Right ventricle myocardium inferior (tissue), 1 donor: Measurements from ENCODE around the gene EIF6. TPM values are rescaled to one million over a fixed set of nuclear protein-coding genes. Genes with fewer than 3 reads are reported as not detected.

Experiments used
- ATAC-seq: fragments of 200-7000 bp; cut with Tn5 transposase; one replicate; pipeline ENCODE4 v1.9.1; 2020; ENCODE audit warnings: mild to moderate bottlenecking, moderate library complexity
- DNase-seq: peaks from one replicate; pipeline ENCODE4 v3.0.0; 2021; ENCODE audit errors: missing footprints
- intact Hi-C: fragments of 100-400 bp; cut with DNase I; formaldehyde crosslinking; loops from one replicate; pipeline ENCODE4 v1.11.0; 2022
- total RNA-seq: library from RNA; stranded (reverse); fragmentation: NEBNext Ultra II Directional; extraction: Animal tissue kit (Norgen Biotek cat#: 25700); gene quantifications from one replicate; pipeline ENCODE4 v1.2.1, GENCODE V29; 2021
- donor health status: DM: no; HTN: yes; CAD: no; lungs with severe emphysema.

Gene EIF6
- total RNA-seq, 1 donor from 2014 or later, result 36.5 TPM

DNA sequence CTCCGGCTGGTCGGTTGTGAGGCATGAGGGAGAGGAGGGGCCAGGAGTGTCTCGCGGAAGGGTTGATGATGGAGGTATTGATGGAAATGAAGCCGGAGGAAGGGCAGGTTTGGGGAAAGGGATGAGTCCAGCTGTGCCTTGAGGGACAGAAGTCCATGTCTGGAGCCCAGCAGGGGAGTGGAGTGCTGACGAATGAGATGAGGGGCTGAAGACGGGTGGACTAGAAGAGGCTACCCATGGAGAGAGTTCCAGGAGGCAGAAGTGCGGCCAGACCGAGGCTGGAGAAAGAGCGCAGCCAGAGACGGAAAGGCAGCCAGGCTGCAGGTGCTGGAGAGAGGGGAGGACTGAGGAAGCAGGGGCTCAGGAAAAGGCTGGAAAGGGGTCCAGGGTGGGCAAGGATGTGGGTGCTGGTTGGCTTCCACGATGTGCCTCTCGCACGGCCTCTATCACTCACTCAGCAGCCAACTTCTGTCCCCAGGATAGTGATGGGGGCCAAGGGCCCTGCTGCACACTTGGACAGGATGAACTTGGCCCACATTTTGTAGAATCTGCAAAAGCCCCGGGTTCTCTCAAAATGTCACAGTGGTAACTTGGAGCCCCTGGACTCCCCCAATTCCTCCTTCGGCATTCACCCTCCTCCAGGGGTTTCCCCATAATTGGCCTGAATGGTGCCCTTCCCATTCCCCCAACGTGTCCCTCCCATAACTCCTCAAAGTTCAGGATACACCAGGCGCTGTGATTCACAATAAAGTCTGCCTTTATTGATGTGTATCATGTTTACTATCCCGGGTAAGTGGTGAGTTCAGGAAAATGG, 627 bp upstream of the EIF6 start:
- peak; percentile 8 for ATAC-seq
- intact Hi-C loops, result no loop called here
- no peak for DNase-seq

DNA sequence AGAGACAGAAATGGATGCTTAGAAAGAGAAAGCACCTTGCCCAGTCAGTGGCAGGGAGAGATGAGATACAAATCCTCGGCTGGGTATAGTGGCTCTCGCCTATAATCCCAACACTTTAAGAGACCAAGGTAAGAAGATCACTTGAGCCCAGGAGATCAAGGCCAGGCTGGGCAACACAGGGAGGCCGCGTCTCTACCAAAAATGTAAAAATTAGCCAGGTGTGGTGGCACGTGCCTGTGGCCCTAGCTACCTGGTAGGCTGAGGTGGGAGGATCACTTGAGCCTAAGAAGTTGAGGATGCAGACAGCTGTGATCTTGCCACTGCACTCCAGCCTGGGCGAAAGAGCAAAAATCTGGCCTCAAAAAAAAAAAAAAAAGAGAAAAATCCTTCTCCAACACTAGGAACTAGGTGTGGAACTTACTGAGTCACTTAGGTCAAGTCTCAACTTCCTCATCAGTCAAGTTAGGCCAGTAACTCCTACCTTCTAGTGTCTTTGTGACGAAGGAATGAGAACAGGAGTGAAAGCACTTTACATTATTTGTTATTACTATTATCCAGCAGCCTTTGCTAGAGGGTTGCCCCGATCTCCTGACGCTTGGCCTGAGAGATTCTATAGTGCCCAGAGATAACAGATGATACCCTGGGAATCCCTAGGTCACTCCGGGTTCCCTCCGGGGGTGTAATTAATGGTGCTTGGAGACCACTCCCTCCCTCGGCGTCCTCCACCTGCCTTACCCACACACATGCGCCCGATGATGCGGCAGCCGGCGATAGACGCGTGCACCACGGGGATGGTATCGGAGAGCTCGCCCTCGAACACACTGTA, 918 bp downstream of the EIF6 start:
- DNase-seq (no peak), ATAC-seq (peak; percentile 2)
- intact Hi-C loops, result no loop called here

DNA sequence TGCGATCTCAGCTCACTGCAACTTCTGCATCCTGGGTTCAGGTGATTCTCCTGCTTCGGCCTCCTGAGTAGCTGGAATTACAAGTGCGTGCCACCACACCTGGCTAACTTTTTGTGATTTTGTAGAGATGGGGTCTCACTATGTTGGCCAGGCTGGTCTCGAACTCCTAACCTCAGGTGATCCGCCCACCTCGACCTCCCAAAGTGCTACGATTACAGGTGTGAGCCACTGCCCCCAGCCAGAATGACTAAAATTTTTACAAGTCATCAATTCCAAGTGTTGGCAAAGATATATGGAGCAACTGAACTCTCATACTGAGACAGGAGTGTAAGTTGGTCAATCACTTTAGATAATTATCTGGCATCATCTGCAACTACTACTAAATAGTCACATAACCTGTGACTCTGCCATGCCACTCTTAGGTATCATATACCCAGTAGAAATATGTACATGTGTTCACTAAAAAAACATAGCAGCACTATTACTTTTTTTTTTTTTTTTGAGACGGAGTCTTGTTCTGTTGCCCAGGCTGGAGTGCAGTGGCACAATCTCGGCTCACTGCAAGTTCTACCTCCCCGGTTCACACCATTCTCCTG, 3.0 kb downstream of the EIF6 start:
- ATAC-seq, result no peak
- no peak for DNase-seq
- intact Hi-C loops, result no loop called here

DNA sequence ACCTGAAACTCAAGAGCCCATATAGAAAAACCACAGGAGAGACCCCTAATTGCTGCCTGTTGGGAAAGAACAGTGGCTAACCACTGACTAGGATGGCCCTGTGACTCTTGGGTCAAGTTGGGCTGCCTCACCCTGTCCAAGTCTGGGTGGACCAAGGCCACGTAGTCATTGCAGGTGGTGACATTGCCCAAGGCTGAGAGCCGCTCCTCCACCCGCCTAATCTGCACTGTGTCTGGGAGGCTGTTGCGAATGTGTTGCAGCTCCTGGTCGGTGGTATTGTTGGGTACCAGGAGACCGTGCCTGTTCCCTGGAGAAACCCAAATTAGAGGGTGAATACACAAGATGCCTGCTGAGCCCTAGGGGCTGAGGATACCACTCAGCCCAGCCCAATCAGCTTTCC, 4.0 kb downstream of the EIF6 start:
- DNase-seq (no peak), ATAC-seq (no peak)
- intact Hi-C loops, result no loop called here

DNA sequence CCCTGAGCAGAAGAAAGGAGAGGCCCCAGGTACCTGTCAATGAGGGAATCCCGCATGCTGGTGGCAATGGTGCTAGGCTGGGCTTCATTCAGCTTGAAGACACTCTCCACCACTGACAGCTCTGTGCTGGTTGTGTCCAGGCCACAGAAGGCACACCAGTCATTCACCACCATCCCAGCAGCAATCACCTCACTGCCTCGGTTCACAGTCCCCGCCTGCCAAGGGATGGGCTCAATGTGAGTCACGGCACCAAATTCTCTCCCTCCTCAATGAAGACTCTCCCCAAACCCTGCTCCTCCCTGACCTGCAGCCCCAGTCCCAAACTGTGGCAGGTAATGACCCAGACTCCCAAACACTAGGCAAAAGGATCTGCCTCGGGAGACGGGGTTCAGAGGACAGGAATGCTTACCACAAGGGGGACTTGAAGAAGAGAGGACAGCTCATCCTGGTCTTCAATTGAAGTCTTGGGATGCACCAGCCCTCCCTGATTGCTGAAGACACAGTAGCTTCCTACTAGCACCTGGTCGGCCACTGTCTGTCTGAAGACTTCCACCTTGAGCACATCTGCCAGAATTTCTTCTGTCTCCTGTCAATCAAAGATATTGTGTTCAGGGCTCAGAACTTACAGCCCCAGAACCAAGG, 4.9 kb downstream of the EIF6 start:
- ATAC-seq, result no peak
- intact Hi-C loops, result loop anchor here (5.0 to 10.0 kb wide), 3 partner anchors 132 to 445 kb away; partner anchors contain the start of genes EDEM2, GSS and MYH7B
- DNase-seq, result no peak

DNA sequence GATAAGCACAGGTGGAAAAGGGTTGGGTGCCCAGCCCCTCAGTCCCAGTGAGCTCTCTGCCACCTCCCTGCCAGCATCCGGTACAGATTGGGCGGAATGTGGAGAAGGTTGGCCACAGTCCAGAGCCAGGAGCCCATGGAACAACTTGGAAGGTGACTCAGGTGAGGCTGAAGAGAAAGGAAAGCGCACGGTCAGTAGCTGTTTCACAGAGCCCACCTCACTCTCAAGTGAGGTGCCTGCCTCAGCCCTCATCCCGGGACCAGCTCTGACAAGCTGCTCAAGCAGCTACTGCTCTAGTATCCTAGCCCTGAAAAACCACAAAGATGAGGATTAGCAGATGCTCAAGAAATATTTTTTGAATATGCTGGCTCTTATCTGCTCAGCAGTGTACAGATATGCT, 5.5 kb downstream of the EIF6 start:
- ATAC-seq (no peak), DNase-seq (no peak)
- intact Hi-C loops, result loop anchor here (5.0 to 10.0 kb wide), 3 partner anchors 132 to 444 kb away; partner anchors contain the start of genes EDEM2, GSS and MYH7B

DNA sequence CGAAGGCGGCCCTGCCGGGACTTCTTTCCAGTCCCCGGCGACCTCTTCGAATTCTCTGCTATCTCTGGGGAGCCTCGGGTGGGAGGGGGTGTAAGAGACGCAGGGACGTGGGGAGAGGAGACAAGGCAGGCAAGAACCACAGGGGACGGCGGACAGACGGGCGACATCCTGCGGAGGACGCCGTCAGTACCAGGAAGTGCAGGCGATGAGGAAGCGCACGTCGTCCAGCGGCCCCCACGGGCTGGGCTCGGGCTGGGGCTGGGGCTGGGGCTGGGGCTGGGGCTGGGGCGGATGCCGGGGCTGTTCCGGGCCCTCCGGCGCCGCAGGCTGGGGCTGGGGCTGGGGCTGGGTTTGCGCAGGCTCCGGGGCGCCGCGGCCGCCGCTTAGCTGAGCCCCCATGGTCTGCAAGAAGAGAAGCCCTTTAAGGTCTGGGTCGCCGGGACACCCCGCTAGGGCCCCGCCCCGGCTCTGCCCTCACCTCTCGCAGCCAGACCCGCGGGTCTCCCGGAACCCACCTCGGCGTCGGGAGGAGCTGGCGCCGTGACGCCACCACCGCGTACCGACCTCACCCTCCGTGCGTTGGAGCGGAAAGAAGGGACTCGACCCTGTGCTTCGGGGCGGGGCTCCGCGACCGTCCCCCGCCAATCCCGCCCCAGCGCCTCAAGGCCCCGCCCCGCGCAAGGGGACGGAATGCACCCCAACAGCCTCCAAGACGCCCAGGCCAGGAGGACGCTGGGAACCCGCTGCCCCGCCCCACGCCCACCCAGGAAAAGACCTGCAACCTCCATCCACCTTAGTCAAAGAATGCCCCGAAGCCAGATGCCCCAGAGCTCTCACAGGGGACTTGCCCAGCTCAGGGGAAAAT, 6.8 kb downstream of the EIF6 start, which contains the start of gene MMP24OS:
MMP24OS (minus strand) TSS at position 592 of the 865 bp plus-strand sequence; CDS start at position 399, 193 bp downstream.
- DNase-seq (peak; percentile 97), ATAC-seq (peak; percentile 97)
- intact Hi-C loops, result loop anchor here (5.0 to 10.0 kb wide), 3 partner anchors 130 to 443 kb away; partner anchors contain the start of genes EDEM2, GSS and MYH7B

DNA sequence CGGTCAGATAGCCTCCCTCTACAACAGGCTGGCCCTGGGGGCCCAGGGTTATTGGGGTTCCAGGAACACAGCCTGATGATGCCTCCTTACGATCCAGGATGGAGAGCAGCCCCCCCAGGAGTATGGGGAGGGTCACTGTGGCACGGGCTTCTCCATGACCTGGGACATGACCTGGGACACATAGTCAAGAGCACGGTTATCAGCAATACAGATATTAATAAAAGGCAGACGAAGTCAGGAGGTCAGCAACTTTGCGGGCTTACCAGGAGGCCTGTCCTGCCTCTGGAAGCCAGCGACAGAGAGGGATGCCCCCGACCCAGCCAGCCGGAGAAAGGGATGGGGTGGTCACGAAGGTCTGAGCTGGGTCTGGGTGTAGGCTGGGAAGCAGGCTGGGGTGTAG, 7.4 kb downstream of the EIF6 start:
- ATAC-seq, result no peak

DNA sequence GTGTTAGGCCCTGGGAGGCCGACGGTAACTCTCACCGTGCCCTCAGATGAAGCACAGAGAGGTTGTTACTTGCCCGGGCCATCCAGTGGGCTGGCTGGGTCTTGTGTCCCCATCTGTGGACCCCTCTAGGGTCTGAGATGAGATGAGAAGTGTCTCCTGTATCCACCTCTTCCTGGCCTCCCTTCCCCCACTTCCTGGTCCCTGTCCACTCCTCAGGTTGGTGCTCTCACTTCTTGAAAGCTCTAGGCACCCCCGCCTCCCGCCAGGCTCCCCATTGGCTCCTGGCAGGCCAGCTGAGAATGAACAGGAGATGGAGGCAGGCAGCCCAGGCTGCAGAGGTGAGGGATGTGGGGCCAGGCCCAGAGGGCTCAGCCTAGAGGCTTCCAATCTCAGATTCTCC, 8.2 kb downstream of the EIF6 start:
- intact Hi-C loops, result loop anchor here (5.0 to 10.0 kb wide), 3 partner anchors 129 to 442 kb away; partner anchors contain the start of genes EDEM2, GSS and MYH7B
- no peak for ATAC-seq
- DNase-seq, result no peak

More for the DNA sequence above, 7.4 kb downstream of the EIF6 start:
- no peak for DNase-seq
- intact Hi-C loops, result loop anchor here (5.0 to 10.0 kb wide), 3 partner anchors 130 to 442 kb away; partner anchors contain the start of genes EDEM2, GSS and MYH7B

DNA sequence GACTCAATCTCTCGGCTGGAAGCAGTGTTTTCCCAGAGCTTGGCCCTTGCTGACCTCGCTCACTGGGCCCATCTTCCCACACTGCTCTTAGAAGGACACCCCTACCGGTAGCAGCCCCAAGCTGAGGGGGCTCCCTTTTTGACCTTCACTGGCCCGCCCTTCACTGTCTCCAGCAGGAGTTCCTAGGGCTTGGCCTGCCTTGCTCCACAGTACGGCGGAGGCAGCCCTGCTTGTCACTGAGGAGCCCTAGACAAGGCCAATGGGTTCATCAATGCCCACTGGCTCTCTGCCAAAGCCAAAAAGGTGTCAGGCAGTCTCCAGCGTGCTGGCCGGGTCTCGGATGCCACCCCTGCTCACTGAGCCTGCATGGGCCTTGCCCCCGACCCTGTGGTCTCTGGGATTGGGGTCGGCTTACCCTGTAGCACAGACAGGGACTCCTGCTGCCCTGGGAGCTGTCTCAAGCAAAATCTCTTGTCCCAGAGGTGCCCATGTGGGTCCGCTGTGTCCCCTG, 8.8 kb downstream of the EIF6 start:
- DNase-seq (no peak), ATAC-seq (no peak)
- intact Hi-C loops, result loop anchor here (5.0 to 10.0 kb wide), 3 partner anchors 128 to 441 kb away; partner anchors contain the start of genes EDEM2, GSS and MYH7B

DNA sequence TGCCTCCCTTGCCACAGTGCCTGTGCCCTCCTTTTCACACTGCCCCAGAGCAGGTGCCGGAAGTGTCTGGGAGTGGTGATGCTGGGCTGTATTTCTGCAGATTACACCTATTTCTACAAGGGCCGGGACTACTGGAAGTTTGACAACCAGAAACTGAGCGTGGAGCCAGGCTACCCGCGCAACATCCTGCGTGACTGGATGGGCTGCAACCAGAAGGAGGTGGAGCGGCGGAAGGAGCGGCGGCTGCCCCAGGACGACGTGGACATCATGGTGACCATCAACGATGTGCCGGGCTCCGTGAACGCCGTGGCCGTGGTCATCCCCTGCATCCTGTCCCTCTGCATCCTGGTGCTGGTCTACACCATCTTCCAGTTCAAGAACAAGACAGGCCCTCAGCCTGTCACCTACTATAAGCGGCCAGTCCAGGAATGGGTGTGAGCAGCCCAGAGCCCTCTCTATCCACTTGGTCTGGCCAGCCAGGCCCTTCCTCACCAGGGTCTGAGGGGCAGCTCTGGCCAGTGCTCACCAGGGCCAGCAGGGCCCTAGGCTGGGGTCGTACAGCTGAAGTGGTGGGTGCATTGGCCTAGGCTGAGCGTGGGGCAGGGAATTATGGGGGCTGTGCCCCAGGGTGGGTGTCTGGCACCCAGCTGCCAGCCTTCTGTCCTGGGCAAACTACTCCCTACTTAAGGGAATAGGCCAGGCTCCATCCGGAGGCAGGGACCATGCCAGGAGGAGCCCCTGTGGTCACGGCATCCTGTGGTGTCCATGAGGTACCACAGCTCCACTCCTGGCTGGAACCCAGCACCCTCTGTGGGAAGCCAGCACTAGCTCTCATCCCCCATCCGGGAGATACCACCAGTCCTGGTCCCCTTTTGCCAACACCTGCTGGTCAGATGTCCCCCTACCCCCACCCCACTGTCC, 10.1 kb downstream of the EIF6 start:
- DNase-seq (no peak), ATAC-seq (no peak)
- intact Hi-C loops, result loop anchor here (5.0 to 10.0 kb wide), 3 partner anchors 127 to 440 kb away; partner anchors contain the start of genes EDEM2, GSS and MYH7B

DNA sequence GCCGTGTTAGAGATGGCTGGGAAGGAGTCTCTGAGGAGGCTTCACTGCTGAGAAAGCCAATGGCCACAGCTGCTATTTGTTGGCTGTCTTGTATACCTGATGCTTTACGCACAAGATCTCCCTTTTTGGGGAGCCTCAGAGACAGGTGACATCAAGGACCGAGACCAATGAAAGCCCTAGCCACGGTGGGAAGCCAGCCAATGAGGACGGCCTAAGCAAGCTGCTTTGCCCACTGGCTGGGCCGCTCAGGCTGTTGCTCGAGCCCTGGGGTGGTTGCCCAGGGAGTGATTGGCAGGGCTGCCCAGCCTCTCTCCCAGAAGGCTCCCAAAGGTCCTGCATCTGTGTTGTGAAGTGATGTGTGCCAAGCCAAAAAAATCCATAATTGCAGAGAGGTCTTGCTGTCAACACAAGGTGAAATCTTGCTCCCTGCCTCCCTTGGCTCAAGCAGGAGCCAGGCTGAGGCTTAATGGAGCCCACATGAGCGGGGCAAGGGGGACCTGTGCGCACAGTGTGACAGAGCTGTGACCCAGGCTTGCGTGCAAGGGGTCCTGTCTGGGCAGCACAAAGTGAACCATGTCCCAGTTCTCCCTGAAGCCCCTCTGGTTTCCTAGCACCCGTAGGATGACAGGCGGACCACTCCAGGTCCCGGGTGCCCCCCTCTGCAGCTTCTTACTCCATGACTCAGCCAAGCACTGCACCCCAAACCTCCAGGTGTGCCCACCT, 11.0 kb downstream of the EIF6 start:
- no peak for ATAC-seq
- DNase-seq, result no peak
- intact Hi-C loops, result loop anchor here (10.0 kb wide), 2 partner anchors 319 to 439 kb away; partner anchors contain the start of genes GSS and MYH7B

DNA sequence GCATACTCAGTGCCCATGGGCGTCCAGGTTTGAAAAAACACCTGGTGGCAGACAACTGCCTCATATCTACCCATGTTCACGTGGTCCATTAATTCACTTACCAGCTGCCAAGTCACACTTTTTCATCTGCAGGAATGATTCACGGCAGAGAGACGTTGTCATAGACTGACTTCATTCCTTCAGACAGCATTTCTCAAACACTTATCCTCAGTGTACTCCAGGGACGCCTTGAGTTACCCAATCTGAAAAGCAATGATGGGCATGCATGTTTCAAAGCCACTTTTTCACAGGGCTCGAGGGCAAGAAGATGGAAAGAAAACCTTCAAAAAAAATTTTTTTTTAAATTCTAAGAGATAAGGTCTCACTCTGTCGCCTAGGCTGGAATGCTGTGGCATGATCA, 12.7 kb downstream of the EIF6 start:
- intact Hi-C loops, result loop anchor here (10.0 kb wide), 2 partner anchors 317 to 437 kb away; partner anchors contain the start of genes GSS and MYH7B
- ATAC-seq, result no peak
- DNase-seq, result no peak

DNA sequence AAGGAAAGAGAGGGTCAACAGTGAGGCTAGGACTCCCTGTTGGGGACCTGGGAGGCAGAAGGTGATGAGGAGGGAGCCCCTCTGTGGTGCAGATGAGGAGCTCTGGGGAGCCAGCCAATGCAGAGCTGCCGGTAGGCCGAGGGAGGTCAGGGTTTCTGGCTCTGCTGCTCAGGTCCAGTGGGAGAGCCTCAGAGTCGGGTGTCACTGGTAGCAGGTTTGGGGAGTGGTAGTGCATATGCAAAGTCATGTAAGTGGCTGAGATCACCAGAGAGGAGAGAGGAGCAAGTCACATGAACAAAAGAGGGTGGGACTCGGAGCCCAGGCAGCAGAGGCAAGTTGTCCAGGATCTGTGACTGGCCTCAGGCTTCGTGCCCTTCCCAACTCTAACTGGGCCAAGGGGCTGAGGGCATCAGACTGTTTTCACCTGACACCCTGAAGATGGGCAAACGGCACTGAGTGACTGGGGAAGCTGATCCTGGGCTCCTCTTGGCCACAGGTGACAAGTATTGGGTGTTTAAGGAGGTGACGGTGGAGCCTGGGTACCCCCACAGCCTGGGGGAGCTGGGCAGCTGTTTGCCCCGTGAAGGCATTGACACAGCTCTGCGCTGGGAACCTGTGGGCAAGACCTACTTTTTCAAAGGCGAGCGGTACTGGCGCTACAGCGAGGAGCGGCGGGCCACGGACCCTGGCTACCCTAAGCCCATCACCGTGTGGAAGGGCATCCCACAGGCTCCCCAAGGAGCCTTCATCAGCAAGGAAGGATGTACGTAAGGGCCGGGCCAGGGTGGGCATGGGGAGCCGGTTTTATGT, 13.3 kb downstream of the EIF6 start:
- intact Hi-C loops, result loop anchor here (10.0 kb wide), 2 partner anchors 316 to 436 kb away; partner anchors contain the start of genes GSS and MYH7B
- no peak for DNase-seq
- no peak for ATAC-seq
